ENCODE results near the gene SMG5.

GRCh38 chr1:156246781-156247459 is 35.7 kb downstream of the SMG5 start:
- TF ChIP-seq CTCF (IDR thresholded peaks at IDR 0.05) (no peak), POLR2AphosphoS5 (IDR thresholded peaks at IDR 0.05; ENCODE audit: insufficient read depth in 1 of 2, low read depth in 1 of 2) (no peak), POLR2A (IDR thresholded peaks at IDR 0.05) (no peak)

All from vagina (tissue), 2 donors.